Loucy (cell line): ENCODE data around the gene FREM1.

ENCODE experiments used
- EZH2phosphoT487 ChIP-seq: fragments of 200-600 bp; IDR thresholded peaks from 2 replicates; pipeline ENCODE4 v1.6.1; 2018; ENCODE audit warnings: antibody characterized with exemption, mild to moderate bottlenecking, moderate library complexity, borderline replicate concordance
- TF ChIP-seq, protein P1 (sequence below): fragments of 200-600 bp; sonication (generic); conservative IDR thresholded peaks from 2 replicates; pipeline ENCODE4 v1.5.1; 2014; ENCODE audit warnings: mild to moderate bottlenecking, antibody characterized with exemption, low read length

- TF ChIP-seq, protein P1, sequence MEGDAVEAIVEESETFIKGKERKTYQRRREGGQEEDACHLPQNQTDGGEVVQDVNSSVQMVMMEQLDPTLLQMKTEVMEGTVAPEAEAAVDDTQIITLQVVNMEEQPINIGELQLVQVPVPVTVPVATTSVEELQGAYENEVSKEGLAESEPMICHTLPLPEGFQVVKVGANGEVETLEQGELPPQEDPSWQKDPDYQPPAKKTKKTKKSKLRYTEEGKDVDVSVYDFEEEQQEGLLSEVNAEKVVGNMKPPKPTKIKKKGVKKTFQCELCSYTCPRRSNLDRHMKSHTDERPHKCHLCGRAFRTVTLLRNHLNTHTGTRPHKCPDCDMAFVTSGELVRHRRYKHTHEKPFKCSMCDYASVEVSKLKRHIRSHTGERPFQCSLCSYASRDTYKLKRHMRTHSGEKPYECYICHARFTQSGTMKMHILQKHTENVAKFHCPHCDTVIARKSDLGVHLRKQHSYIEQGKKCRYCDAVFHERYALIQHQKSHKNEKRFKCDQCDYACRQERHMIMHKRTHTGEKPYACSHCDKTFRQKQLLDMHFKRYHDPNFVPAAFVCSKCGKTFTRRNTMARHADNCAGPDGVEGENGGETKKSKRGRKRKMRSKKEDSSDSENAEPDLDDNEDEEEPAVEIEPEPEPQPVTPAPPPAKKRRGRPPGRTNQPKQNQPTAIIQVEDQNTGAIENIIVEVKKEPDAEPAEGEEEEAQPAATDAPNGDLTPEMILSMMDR = no peak
- TF ChIP-seq EZH2phosphoT487 = no peak
Observed at GRCh38 chr9:14747111-14747510, 163.1 kb downstream of the FREM1 start.
